Subcutaneous adipose tissue (tissue), 4 donors: ENCODE measurements around the gene ZNF764. TPM values are rescaled to one million over a fixed set of nuclear protein-coding genes. Genes with fewer than 3 reads are reported as not detected.

Source experiments
- total RNA-seq, 4 donors: library from RNA; depleted of rRNA; stranded (reverse); fragments of >200 nt; gene quantifications; one replicate each; pipeline ENCODE4 v1.1.0, GENCODE V29; 2016
- TF ChIP-seq, protein P1 (sequence below): fragments of 450-650 bp; IDR thresholded peaks from one replicate; pipeline ENCODE4 v1.5.1; 2016; ENCODE audit warnings: low read depth, mild to moderate bottlenecking, control low read depth, antibody characterized with exemption, moderate library complexity

Gene ZNF764
- total RNA-seq, 4 donors from 2014 or later = 3.6 to 11.3 (median 4.9) TPM

GRCh38 chr16:30552956-30553355, 5.2 kb downstream of the ZNF764 start:
- TF ChIP-seq, protein P1, sequence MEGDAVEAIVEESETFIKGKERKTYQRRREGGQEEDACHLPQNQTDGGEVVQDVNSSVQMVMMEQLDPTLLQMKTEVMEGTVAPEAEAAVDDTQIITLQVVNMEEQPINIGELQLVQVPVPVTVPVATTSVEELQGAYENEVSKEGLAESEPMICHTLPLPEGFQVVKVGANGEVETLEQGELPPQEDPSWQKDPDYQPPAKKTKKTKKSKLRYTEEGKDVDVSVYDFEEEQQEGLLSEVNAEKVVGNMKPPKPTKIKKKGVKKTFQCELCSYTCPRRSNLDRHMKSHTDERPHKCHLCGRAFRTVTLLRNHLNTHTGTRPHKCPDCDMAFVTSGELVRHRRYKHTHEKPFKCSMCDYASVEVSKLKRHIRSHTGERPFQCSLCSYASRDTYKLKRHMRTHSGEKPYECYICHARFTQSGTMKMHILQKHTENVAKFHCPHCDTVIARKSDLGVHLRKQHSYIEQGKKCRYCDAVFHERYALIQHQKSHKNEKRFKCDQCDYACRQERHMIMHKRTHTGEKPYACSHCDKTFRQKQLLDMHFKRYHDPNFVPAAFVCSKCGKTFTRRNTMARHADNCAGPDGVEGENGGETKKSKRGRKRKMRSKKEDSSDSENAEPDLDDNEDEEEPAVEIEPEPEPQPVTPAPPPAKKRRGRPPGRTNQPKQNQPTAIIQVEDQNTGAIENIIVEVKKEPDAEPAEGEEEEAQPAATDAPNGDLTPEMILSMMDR = no peak

DNA sequence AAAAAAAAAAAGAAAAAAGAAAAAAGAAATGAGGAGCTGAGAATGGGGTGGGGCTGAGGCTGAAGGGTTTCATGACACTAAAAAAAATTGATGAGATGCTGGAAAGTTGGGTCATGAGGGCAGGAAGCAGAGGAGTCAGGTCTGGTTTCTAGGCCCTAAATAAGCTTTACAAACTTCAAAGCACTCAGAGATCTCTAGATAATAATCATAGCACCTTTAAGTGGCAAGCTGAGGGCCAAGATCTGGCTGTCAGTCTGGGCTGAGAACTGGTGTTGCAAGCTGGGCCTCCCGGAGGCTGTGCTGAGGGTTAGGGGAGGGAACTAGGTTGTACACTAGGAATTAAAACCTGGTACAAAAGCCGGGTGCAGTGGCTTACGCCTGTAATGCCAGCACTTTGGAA, 6.4 kb downstream of the ZNF764 start:
- TF ChIP-seq, protein P1 = no peak

DNA sequence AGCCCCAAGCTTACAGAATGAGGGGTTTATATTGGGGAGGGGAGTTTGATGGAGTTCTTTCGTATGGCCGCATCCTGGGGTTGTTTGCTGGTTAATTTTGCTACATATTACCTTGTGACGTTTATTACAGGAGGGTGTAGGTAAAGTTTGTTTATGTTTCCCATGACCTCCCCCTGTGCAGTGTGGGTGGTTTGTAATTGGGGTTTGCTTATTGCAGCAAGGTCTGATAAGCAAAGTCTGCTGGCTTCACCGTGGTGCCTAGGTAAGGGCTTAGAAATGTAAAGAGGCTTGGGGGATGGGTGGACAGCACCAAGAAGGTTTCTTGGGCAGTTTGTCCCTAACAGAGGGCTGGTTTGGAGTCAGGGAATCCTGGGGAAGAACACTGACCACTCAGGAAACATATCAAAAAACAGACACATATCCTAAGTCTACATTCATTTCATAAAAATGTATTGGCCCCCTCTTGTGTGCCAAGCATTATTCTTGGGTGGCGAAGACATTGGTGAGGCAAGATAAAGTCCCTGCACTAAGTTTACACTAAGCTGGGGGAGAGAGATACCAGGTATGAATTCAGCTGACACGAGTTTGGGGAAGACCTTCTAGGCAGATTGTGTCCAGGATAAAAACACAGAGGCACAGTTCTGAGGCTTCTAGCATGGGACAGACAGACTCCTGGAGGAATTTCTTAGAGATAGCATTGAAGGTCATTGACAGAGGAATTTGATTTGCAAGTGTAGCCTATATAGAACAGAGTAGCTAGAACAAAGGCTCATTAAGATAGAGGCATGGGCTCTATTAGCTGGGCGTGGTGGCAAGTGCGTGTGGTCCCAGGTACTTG, 9.5 kb downstream of the ZNF764 start:
- TF ChIP-seq, protein P1 = no peak

DNA sequence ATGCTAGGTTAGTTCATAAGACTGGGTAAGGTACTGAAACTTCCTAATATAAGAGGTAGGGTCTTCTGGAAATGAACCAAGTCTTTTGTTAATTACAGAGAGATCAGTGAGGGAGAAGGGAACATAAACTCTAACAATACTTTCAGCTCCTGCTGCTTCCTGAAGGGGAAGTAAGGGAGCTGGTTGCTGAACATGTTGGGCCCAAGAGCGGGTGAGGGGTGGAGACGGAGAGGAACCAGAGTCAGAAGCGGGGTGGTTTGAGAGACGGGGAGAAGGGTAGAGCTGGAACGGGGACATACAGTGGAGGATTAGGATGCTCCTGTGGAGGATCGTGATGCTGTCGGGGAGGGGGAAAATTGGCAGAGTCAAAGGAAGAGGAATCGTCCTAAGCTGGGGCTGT, 12.1 kb downstream of the ZNF764 start:
- TF ChIP-seq, protein P1 = no peak

- TF ChIP-seq, protein P1 = no peak
Measured at GRCh38 chr16:30543067-30543466, 15.1 kb downstream of the ZNF764 start.

- TF ChIP-seq, protein P1 = no peak
Measured at GRCh38 chr16:30541502-30542329, 16.5 kb downstream of the ZNF764 start.
